HG03354 (cell line): ENCODE measurements around the gene SUPT5H.

Source experiments
- ATAC-seq: cut with Tn5 transposase; IDR thresholded peaks from one replicate; pipeline ENCODE4 v1.9.1; 2021; ENCODE audit warnings: mild to moderate bottlenecking; ENCODE audit not compliant: unreplicated experiment, poor library complexity, severe bottlenecking

SUPT5H gene

DNA sequence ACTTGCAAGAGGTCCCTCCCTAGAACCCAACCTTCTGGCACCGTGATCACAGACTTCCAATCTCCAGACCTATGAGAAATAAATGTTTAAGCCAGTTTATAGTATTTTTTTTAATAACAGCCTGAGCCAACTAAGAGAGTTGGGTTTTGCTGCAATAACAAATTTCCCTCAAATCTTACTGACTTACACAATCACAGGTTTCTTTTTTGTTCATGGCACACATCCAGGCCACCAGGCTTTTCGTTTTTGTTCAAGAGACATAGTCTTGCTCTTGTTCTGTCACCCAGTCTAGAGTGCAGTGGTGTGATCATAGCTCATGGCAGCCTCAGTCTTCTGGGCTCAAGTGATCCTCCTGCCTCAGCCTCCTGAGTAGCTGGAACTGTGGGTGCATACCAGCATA is 67.6 kb downstream of the SUPT5H start:
- ATAC-seq: no peak

- no peak for ATAC-seq
These were observed 69.6 kb downstream of the SUPT5H start, which contains the start of gene SELENOV for GRCh38 chr19:39514840-39515550. TSS of gene SELENOV (plus strand) at chr19:39515139. CDS start at chr19:39515213, 74 bp downstream.

- no peak for ATAC-seq
These were observed 70.3 kb downstream of the SUPT5H start for GRCh38 chr19:39515551-39516191.

DNA sequence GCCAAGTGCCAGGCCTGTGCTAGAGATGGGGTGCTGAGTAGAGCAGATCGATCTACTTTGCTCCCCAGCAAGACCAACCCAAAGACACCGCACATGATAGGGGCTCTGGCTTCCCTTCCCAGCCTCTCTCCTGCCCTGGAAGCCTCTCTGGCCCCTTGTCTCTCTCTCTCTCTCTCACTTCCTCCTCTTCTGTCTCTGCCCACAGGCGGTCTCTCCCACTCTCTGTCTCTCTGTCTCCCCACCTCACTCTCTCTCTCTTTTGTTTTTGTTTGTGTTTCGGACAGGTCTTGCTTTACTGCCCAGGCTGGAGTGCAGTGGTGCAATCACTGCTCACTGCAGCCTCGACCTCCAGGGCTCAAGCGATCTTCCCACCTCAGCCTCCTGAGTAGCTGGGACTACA is 70.9 kb downstream of the SUPT5H start:
- ATAC-seq: no peak

- no peak for ATAC-seq
These were observed 72.0 kb downstream of the SUPT5H start for GRCh38 chr19:39517432-39517831.

- no peak for ATAC-seq
These were observed 73.1 kb downstream of the SUPT5H start for GRCh38 chr19:39518458-39518857.

- ATAC-seq: no peak
These were observed 73.6 kb downstream of the SUPT5H start for GRCh38 chr19:39518975-39519374.

DNA sequence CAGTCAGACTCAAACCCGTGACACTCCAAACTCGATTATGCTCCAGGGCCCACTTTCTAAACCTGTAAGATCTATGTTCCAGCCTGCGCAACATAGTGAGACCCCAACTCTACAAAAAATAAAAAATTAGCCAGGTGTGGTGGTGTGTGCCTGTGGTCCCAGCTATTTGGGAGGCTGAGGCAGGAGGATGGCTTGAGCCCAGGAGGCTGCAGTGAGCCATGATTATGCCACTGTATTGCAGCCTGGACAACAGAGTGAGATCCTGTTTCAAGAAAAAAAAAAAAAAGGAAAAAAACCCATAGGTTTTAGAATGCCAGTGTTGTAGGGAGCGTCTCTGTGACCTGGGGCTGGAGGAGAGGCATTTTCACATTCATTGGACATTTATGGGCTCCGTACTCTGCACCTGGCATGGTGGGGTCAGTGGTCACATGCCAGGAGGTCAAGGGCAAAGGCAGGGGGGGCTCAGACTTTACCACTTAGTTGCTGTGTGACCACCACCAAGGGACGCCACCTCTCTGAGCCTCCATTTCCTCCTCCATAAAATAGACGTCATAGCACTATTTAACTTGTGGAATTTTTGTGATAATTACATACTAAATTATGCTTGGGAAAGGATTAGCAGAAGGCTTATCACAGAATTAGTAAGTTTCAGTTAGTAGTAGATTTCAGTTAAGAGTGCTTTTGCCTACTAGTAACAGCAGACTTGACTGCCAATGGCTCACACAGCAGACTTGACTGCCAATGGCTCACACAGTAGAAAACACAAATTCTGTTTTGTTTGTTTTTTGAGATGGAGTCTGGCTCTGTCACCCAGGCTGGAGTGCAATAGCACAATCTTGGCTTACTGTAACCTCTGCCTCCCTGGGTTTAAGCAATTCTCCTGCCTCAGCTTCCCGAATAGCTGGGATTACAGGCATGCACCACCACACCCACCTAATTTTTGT is 75.4 kb downstream of the SUPT5H start:
- no peak for ATAC-seq

DNA sequence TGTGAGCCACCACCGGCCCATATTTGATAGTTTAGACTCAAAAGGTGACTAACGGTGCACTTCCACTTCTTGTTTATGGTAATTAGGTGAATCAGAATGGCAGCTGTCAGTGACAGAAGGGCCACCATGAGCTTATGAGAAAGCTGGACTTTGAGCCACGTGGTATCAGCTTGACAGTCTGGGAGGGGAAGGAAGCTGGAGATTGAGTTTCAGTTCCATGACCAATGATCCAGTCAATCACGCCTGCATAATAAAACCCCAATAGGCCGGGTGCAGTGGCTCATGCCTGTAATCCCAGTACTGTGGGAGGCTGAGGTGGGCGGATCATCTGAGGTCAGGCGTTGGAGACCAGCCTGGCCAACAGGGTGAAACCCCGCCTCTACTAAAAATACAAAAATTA is 79.1 kb downstream of the SUPT5H start:
- ATAC-seq: no peak

GRCh38 chr19:39525205-39525604 is 79.8 kb downstream of the SUPT5H start:
- no peak for ATAC-seq
